Tibial nerve (tissue), 4 donors: ENCODE measurements around the gene SLC25A40. TPM values are rescaled to one million over a fixed set of nuclear protein-coding genes. Genes with fewer than 3 reads are reported as not detected.
A peak's percentile ranks its signal among the peaks of the same experiment; 100 is the strongest.
"Not testable (repeated sequence)": the region's sequence is repeated elsewhere in the genome, so short reads cannot be mapped to it uniquely, and the experiment has no call there.

Experiments used
- DNase-seq, 2 donors: peaks; one replicate each; pipeline ENCODE4 v3.0.0-alpha.2; 2019; ENCODE audit warnings: low spot score in 2 of 2
- H3K27ac ChIP-seq, 4 donors: fragments of 200-600 bp; sonication (generic) in 3 of 4; one replicate each; pipeline ENCODE4 v1.5.1; 2017 to 2019; ENCODE audit warnings: mild to moderate bottlenecking in 1 of 4
- H3K27me3 ChIP-seq, 2 donors: fragments of 200-600 bp; sonication (generic) in 1 of 2; one replicate each; pipeline versions ENCODE4 v1.5.1 to v1.6.0; 2017 to 2019
- H3K36me3 ChIP-seq, 3 donors: fragments of 200-600 bp; sonication (generic); one replicate each; pipeline ENCODE4 v1.5.1; 2018 to 2019
- H3K4me1 ChIP-seq, 4 donors: fragments of 200-600 bp; sonication (generic) in 3 of 4; one replicate each; pipeline ENCODE4 v1.5.1; 2017 to 2019
- H3K4me3 ChIP-seq, 4 donors: fragments of 200-600 bp; sonication (generic) in 3 of 4; one replicate each; pipeline ENCODE4 v1.5.1; 2017 to 2019; ENCODE audit warnings: mild to moderate bottlenecking in 1 of 4, moderate library complexity in 1 of 4
- H3K9me3 ChIP-seq, 4 donors: fragments of 200-600 bp; sonication (generic) in 3 of 4; one replicate each; pipeline ENCODE4 v1.5.1; 2017 to 2019
- EP300 ChIP-seq, 2 donors: sonication (generic); formaldehyde crosslinking; IDR thresholded peaks; one replicate each; pipeline ENCODE4 v1.6.1; 2017; ENCODE audit warnings: antibody characterized with exemption in 2 of 2, mild to moderate bottlenecking in 1 of 2
- POLR2A ChIP-seq, 2 donors: fragments of 450-650 bp; IDR thresholded peaks; one replicate each; pipeline ENCODE4 v1.6.1; 2017; ENCODE audit warnings: antibody characterized with exemption in 2 of 2, mild to moderate bottlenecking in 2 of 2, moderate library complexity in 2 of 2
- WGBS, 2 donors: methylation state at CpG; one replicate each; pipeline ENCODE4 v1.1.5; 2018; 5-methylcytosine and 5-hydroxymethylcytosine counted together
- total RNA-seq, 4 donors: library from RNA; depleted of rRNA; stranded (reverse); fragments of >200 nt; gene quantifications; one replicate each; pipeline ENCODE4 v1.1.0, GENCODE V29; 2016
- TF ChIP-seq, protein P1 (sequence below), 5 experiments: fragments of 200-600 bp in 3 of 5; fragments of 450-650 bp in 2 of 5; sonication (generic) in 3 of 5; IDR thresholded peaks; one replicate each; pipeline ENCODE4 v1.5.1; 2016 to 2019; ENCODE audit warnings: antibody characterized with exemption in 5 of 5, mild to moderate bottlenecking in 3 of 5, moderate library complexity in 2 of 5

The SLC25A40 gene
- total RNA-seq, 4 donors from 2014 or later = 11.8 to 32.1 (median 23.8) TPM

GRCh38 chr7:87875151-87876039 lies 765 bp downstream of the SLC25A40 start:
- peaks cover 0 to 31% (median 7%) of the 10 kb centered on the region in 4 donors for H3K4me1 ChIP-seq

GRCh38 chr7:87874066-87874465 lies 2.1 kb downstream of the SLC25A40 start:
- H3K27ac ChIP-seq = peak overlapping the region in 3 of 4 donors; percentile 13 to 97 (median 56)
- peaks cover 0 to 31% (median 7%) of the 10 kb centered on the region in 4 donors for H3K4me1 ChIP-seq
- no peak overlapping the region for H3K4me3 ChIP-seq
- peaks cover 0 to 24% (median 7%) of the 10 kb centered on the region in 4 donors for H3K9me3 ChIP-seq
- no peak for DNase-seq
- H3K36me3 ChIP-seq = peaks cover 0 to 21% (median 0%) of the 10 kb centered on the region in 3 donors
- 55 to 63% methylated on average over 4 of the region's 4 CpGs for WGBS, 2 donors
- no peaks in the 10 kb centered on the region for H3K27me3 ChIP-seq
- peak in 1 of 2 donors; percentile 45 for TF ChIP-seq EP300 (IDR thresholded peaks at IDR 0.05)
- TF ChIP-seq, protein P1, sequence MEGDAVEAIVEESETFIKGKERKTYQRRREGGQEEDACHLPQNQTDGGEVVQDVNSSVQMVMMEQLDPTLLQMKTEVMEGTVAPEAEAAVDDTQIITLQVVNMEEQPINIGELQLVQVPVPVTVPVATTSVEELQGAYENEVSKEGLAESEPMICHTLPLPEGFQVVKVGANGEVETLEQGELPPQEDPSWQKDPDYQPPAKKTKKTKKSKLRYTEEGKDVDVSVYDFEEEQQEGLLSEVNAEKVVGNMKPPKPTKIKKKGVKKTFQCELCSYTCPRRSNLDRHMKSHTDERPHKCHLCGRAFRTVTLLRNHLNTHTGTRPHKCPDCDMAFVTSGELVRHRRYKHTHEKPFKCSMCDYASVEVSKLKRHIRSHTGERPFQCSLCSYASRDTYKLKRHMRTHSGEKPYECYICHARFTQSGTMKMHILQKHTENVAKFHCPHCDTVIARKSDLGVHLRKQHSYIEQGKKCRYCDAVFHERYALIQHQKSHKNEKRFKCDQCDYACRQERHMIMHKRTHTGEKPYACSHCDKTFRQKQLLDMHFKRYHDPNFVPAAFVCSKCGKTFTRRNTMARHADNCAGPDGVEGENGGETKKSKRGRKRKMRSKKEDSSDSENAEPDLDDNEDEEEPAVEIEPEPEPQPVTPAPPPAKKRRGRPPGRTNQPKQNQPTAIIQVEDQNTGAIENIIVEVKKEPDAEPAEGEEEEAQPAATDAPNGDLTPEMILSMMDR (IDR thresholded peaks at IDR 0.05) = no peak
- no peak for TF ChIP-seq POLR2A (IDR thresholded peaks at IDR 0.05)

More at GRCh38 chr7:87875151-87876039, 765 bp downstream of the SLC25A40 start:
- peaks cover 0 to 20% (median 5%) of the 10 kb centered on the region in 4 donors for H3K9me3 ChIP-seq
- TF ChIP-seq, protein P1 (IDR thresholded peaks at IDR 0.05) = no peak
- no peak for TF ChIP-seq POLR2A (IDR thresholded peaks at IDR 0.05)
- TF ChIP-seq EP300 (IDR thresholded peaks at IDR 0.05) = no peak
- peak overlapping the region; percentile 85 to 97 (median 90) for H3K27ac ChIP-seq
- H3K36me3 ChIP-seq = peaks cover 0 to 13% (median 0%) of the 10 kb centered on the region in 3 donors
- H3K4me3 ChIP-seq = peak overlapping the region; percentile 60 to 96 (median 86)
- peak in 1 of 2 donors; percentile 5 for DNase-seq
- no peaks in the 10 kb centered on the region for H3K27me3 ChIP-seq
- whole genome bisulfite sequencing, 2 donors = 3 to 5% methylated on average over 20 to 35 of the region's 35 CpGs

GRCh38 chr7:87873328-87873727 lies 2.8 kb downstream of the SLC25A40 start:
- H3K27ac ChIP-seq = peak overlapping the region in 1 of 4 donors; percentile 45
- H3K27me3 ChIP-seq, H3K4me3 ChIP-seq, DNase-seq: not testable (repeated sequence)
- peaks cover 0 to 22% (median 0%) of the 10 kb centered on the region in 3 donors for H3K36me3 ChIP-seq
- 85 to 88% methylated on average over 10 of the region's 10 CpGs for WGBS, 2 donors
- H3K9me3 ChIP-seq = peaks cover 0 to 24% (median 7%) of the 10 kb centered on the region in 4 donors
- H3K4me1 ChIP-seq = peaks cover 0 to 26% (median 7%) of the 10 kb centered on the region in 4 donors

DNA sequence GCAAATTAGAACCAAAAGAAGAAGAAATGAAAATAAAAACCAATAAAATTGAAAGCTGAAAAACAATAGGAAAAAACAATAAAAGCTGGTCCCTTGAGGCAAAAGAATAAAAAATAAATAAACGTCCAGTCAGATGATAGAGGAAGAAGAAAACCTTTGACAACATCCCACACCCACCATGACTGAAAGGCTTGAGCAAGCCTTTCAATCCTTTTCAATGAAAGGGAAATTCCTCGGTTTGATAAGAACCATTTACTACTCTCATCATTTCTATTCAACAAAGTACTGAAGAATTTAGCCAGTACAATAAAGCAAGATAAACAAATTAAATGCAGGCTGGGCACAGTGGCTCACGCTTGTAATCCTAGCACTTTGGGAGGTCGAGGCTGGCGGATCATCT lies 3.8 kb downstream of the SLC25A40 start:
- Histone ChIP-seq H3K4me3 (no peak overlapping the region), H3K9me3 (peaks cover 0 to 32% (median 7%) of the 10 kb centered on the region in 4 donors), H3K36me3 (peaks cover 0 to 30% (median 0%) of the 10 kb centered on the region in 3 donors), H3K4me1 (peaks cover 0 to 16% (median 2%) of the 10 kb centered on the region in 4 donors), H3K27me3 (no peaks in the 10 kb centered on the region), H3K27ac (no peak overlapping the region)
- DNase-seq = no peak
- 83 to 88% methylated on average over 5 of the region's 5 CpGs for WGBS, 2 donors
- TF ChIP-seq, protein P1 (IDR thresholded peaks at IDR 0.05) = no peak
- TF ChIP-seq EP300 (IDR thresholded peaks at IDR 0.05) (no peak), POLR2A (IDR thresholded peaks at IDR 0.05) (no peak)

- Histone ChIP-seq H3K9me3 (peaks cover 0 to 51% (median 11%) of the 10 kb centered on the region in 4 donors), H3K27ac (no peak overlapping the region), H3K4me3 (no peak overlapping the region), H3K27me3 (no peaks in the 10 kb centered on the region), H3K4me1 (peaks cover 0 to 13% (median 2%) of the 10 kb centered on the region in 4 donors), H3K36me3 (peaks cover 0 to 48% (median 0%) of the 10 kb centered on the region in 3 donors)
- WGBS, 2 donors = 95 to 98% methylated on average over 4 of the region's 4 CpGs
- TF ChIP-seq, protein P1 (IDR thresholded peaks at IDR 0.05) = no peak
- no peak for TF ChIP-seq EP300 (IDR thresholded peaks at IDR 0.05)
- no peak for TF ChIP-seq POLR2A (IDR thresholded peaks at IDR 0.05)
- DNase-seq = no peak
Observed at GRCh38 chr7:87870471-87870870, 5.7 kb downstream of the SLC25A40 start.

- not testable (repeated sequence) for H3K4me1 ChIP-seq, H3K4me3 ChIP-seq, H3K27ac ChIP-seq, H3K27me3 ChIP-seq, DNase-seq
- 94 to 96% methylated on average over 6 of the region's 6 CpGs for WGBS, 2 donors
- Histone ChIP-seq H3K9me3 (peaks cover 0 to 45% (median 8%) of the 10 kb centered on the region in 4 donors), H3K36me3 (peaks cover 0 to 55% (median 0%) of the 10 kb centered on the region in 3 donors)
Observed at GRCh38 chr7:87866533-87866932, 9.6 kb downstream of the SLC25A40 start.
